ENCODE results near the gene GMPPA.

Gene GMPPA

GRCh38 chr2:219526320-219527075, 27.8 kb downstream of the GMPPA start:
- peaks cover 95% of the 10 kb centered on the region for H3K27me3 Mint-ChIP-seq
- peaks cover 2% of the 10 kb centered on the region for H3K36me3 Mint-ChIP-seq (ENCODE audit: insufficient read depth)
- no peak overlapping the region for H3K27ac Mint-ChIP-seq (ENCODE audit: low read depth)
- ATAC-seq (replicated peaks; ENCODE audit: extremely low read depth, poor library complexity, severe bottlenecking), result no peak
- no peaks in the 10 kb centered on the region for H3K9me3 Mint-ChIP-seq
- peaks cover 8% of the 10 kb centered on the region for H3K4me1 Mint-ChIP-seq
- H3K4me3 Mint-ChIP-seq, result no peak overlapping the region
- DNase-seq (ENCODE audit: low spot score in 2 of 2), result no peak

- Mint-ChIP-seq H3K27ac (ENCODE audit: low read depth) (no peak overlapping the region), H3K4me1 (peaks cover 2% of the 10 kb centered on the region), H3K27me3 (peaks cover 93% of the 10 kb centered on the region), H3K36me3 (ENCODE audit: insufficient read depth) (peaks cover 1% of the 10 kb centered on the region), H3K9me3 (no peaks in the 10 kb centered on the region), H3K4me3 (no peak overlapping the region)
- DNase-seq (ENCODE audit: low spot score in 2 of 2), result no peak
- ATAC-seq (replicated peaks; ENCODE audit: extremely low read depth, poor library complexity, severe bottlenecking), result no peak
These were observed 28.3 kb downstream of the GMPPA start for GRCh38 chr2:219527076-219527394.

GRCh38 chr2:219527472-219527871, 28.8 kb downstream of the GMPPA start:
- Mint-ChIP-seq H3K27me3 (peaks cover 93% of the 10 kb centered on the region), H3K36me3 (ENCODE audit: insufficient read depth) (no peaks in the 10 kb centered on the region), H3K4me3 (no peak overlapping the region), H3K27ac (ENCODE audit: low read depth) (no peak overlapping the region), H3K9me3 (no peaks in the 10 kb centered on the region), H3K4me1 (no peaks in the 10 kb centered on the region)
- DNase-seq (ENCODE audit: low spot score in 2 of 2) (no peak), ATAC-seq (replicated peaks; ENCODE audit: extremely low read depth, poor library complexity, severe bottlenecking) (no peak)

- Mint-ChIP-seq H3K9me3 (no peaks in the 10 kb centered on the region), H3K4me3 (no peak overlapping the region), H3K27me3 (peaks cover 91% of the 10 kb centered on the region), H3K36me3 (ENCODE audit: insufficient read depth) (no peaks in the 10 kb centered on the region), H3K27ac (ENCODE audit: low read depth) (no peak overlapping the region), H3K4me1 (no peaks in the 10 kb centered on the region)
- ATAC-seq (replicated peaks; ENCODE audit: extremely low read depth, poor library complexity, severe bottlenecking), result peak; percentile 89
- DNase-seq (ENCODE audit: low spot score in 2 of 2), result peak; percentile 71 to 84
These were observed 31.6 kb downstream of the GMPPA start for GRCh38 chr2:219530048-219530963.

- no peaks in the 10 kb centered on the region for H3K36me3 Mint-ChIP-seq (ENCODE audit: insufficient read depth)
- no peaks in the 10 kb centered on the region for H3K9me3 Mint-ChIP-seq
- peaks cover 82% of the 10 kb centered on the region for H3K27me3 Mint-ChIP-seq
These were observed 33.1 kb downstream of the GMPPA start for GRCh38 chr2:219531639-219532377.

GRCh38 chr2:219532378-219532649, 33.6 kb downstream of the GMPPA start:
- H3K36me3 Mint-ChIP-seq (ENCODE audit: insufficient read depth), result peaks cover 2% of the 10 kb centered on the region
- H3K27ac Mint-ChIP-seq (ENCODE audit: low read depth), result no peak overlapping the region
- no peaks in the 10 kb centered on the region for H3K4me1 Mint-ChIP-seq
- DNase-seq (ENCODE audit: low spot score in 2 of 2), result no peak
- H3K4me3 Mint-ChIP-seq, result no peak overlapping the region
- no peak for ATAC-seq (replicated peaks; ENCODE audit: extremely low read depth, poor library complexity, severe bottlenecking)
- no peaks in the 10 kb centered on the region for H3K9me3 Mint-ChIP-seq
- H3K27me3 Mint-ChIP-seq, result peaks cover 77% of the 10 kb centered on the region

More at GRCh38 chr2:219531639-219532377, 33.1 kb downstream of the GMPPA start:
- no peak for ATAC-seq (replicated peaks; ENCODE audit: extremely low read depth, poor library complexity, severe bottlenecking)
- no peak overlapping the region for H3K4me3 Mint-ChIP-seq
- H3K4me1 Mint-ChIP-seq, result no peaks in the 10 kb centered on the region
- H3K27ac Mint-ChIP-seq (ENCODE audit: low read depth), result no peak overlapping the region
- no peak for DNase-seq (ENCODE audit: low spot score in 2 of 2)

GRCh38 chr2:219533930-219534661, 35.4 kb downstream of the GMPPA start:
- Mint-ChIP-seq H3K27me3 (peaks cover 59% of the 10 kb centered on the region), H3K36me3 (ENCODE audit: insufficient read depth) (peaks cover 5% of the 10 kb centered on the region), H3K27ac (ENCODE audit: low read depth) (no peak overlapping the region), H3K9me3 (no peaks in the 10 kb centered on the region), H3K4me1 (no peaks in the 10 kb centered on the region), H3K4me3 (no peak overlapping the region)
- no peak for ATAC-seq (replicated peaks; ENCODE audit: extremely low read depth, poor library complexity, severe bottlenecking)
- no peak for DNase-seq (ENCODE audit: low spot score in 2 of 2)

GRCh38 chr2:219536425-219536824, 37.7 kb downstream of the GMPPA start:
- H3K36me3 Mint-ChIP-seq (ENCODE audit: insufficient read depth), result peaks cover 5% of the 10 kb centered on the region
- H3K9me3 Mint-ChIP-seq, result no peaks in the 10 kb centered on the region
- DNase-seq (ENCODE audit: low spot score in 2 of 2), result no peak
- no peak for ATAC-seq (replicated peaks; ENCODE audit: extremely low read depth, poor library complexity, severe bottlenecking)
- H3K27me3 Mint-ChIP-seq, result peaks cover 36% of the 10 kb centered on the region
- no peak overlapping the region for H3K4me3 Mint-ChIP-seq
- no peak overlapping the region for H3K27ac Mint-ChIP-seq (ENCODE audit: low read depth)
- no peaks in the 10 kb centered on the region for H3K4me1 Mint-ChIP-seq

GRCh38 chr2:219536967-219537366, 38.3 kb downstream of the GMPPA start:
- Mint-ChIP-seq H3K4me1 (no peaks in the 10 kb centered on the region), H3K27me3 (peaks cover 32% of the 10 kb centered on the region), H3K4me3 (no peak overlapping the region)

GRCh38 chr2:219537657-219538488, 39.2 kb downstream of the GMPPA start:
- Mint-ChIP-seq H3K4me1 (peaks cover 8% of the 10 kb centered on the region), H3K9me3 (no peaks in the 10 kb centered on the region), H3K27ac (ENCODE audit: low read depth) (no peak overlapping the region), H3K36me3 (ENCODE audit: insufficient read depth) (peaks cover 8% of the 10 kb centered on the region), H3K27me3 (peaks cover 23% of the 10 kb centered on the region), H3K4me3 (no peak overlapping the region)
- ATAC-seq (replicated peaks; ENCODE audit: extremely low read depth, poor library complexity, severe bottlenecking) (no peak), DNase-seq (ENCODE audit: low spot score in 2 of 2) (no peak)

More at GRCh38 chr2:219536967-219537366, 38.3 kb downstream of the GMPPA start:
- no peak for DNase-seq (ENCODE audit: low spot score in 2 of 2)
- Mint-ChIP-seq H3K36me3 (ENCODE audit: insufficient read depth) (peaks cover 5% of the 10 kb centered on the region), H3K9me3 (no peaks in the 10 kb centered on the region), H3K27ac (ENCODE audit: low read depth) (no peak overlapping the region)
- ATAC-seq (replicated peaks; ENCODE audit: extremely low read depth, poor library complexity, severe bottlenecking), result no peak

- DNase-seq (ENCODE audit: low spot score in 2 of 2) (no peak), ATAC-seq (replicated peaks; ENCODE audit: extremely low read depth, poor library complexity, severe bottlenecking) (no peak)
- Mint-ChIP-seq H3K9me3 (no peaks in the 10 kb centered on the region), H3K27ac (ENCODE audit: low read depth) (no peak overlapping the region), H3K4me1 (peaks cover 8% of the 10 kb centered on the region), H3K4me3 (no peak overlapping the region), H3K27me3 (peaks cover 16% of the 10 kb centered on the region), H3K36me3 (ENCODE audit: insufficient read depth) (peaks cover 8% of the 10 kb centered on the region)
These were observed 39.8 kb downstream of the GMPPA start for GRCh38 chr2:219538504-219538951.
